ENCODE measurements around the gene OGFRL1. TPM values are rescaled to one million over a fixed set of nuclear protein-coding genes. Genes with fewer than 3 reads are reported as not detected.

OGFRL1 gene
- total and polyA plus RNA-seq, 9 of the 15 experiments (the other 6 are each of a cell fraction or from before 2014, with no cell fraction given): 0.01 to 0.07 (median 0.03) TPM

DNA sequence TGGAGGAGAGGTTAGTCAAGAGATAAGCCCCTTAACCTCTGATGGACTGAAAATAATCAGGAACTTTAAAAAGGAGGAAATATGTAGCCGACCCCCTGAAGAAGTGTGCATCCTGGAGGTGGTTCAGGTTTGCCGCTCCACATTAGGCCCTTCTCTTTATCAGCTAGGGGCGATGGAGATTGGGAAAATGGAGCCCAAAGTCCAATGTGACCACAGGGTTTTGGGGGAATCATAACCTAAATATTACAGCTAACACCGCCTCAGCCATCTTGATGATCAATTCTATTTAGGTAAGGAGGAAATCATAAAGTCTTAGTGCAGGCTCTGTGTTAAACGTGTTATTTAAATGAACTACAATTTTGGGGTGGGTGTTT lies 1.2 kb downstream of the OGFRL1 start (continued):
- no peak for TF ChIP-seq ESRRB (CRISPR knock-in tag; IDR thresholded peaks at IDR 0.05; ENCODE audit: borderline replicate concordance)
- no peak for TF ChIP-seq CTCF (IDR thresholded peaks at IDR 0.05 in 2 of 3, conservative IDR thresholded peaks at IDR 0.05 in 1 of 3; ENCODE audit: insufficient read depth in 2 of 3, low read depth in 1 of 3, low read length in 3 of 3)
- TF ChIP-seq ZNF764 (CRISPR knock-in tag; IDR thresholded peaks at IDR 0.05; ENCODE audit: low read depth): no peak
- no peak for TF ChIP-seq ZNF766 (CRISPR knock-in tag; conservative IDR thresholded peaks at IDR 0.05)
- no peak for TF ChIP-seq THRB (CRISPR knock-in tag; conservative IDR thresholded peaks at IDR 0.05)
- TF ChIP-seq, protein P1, sequence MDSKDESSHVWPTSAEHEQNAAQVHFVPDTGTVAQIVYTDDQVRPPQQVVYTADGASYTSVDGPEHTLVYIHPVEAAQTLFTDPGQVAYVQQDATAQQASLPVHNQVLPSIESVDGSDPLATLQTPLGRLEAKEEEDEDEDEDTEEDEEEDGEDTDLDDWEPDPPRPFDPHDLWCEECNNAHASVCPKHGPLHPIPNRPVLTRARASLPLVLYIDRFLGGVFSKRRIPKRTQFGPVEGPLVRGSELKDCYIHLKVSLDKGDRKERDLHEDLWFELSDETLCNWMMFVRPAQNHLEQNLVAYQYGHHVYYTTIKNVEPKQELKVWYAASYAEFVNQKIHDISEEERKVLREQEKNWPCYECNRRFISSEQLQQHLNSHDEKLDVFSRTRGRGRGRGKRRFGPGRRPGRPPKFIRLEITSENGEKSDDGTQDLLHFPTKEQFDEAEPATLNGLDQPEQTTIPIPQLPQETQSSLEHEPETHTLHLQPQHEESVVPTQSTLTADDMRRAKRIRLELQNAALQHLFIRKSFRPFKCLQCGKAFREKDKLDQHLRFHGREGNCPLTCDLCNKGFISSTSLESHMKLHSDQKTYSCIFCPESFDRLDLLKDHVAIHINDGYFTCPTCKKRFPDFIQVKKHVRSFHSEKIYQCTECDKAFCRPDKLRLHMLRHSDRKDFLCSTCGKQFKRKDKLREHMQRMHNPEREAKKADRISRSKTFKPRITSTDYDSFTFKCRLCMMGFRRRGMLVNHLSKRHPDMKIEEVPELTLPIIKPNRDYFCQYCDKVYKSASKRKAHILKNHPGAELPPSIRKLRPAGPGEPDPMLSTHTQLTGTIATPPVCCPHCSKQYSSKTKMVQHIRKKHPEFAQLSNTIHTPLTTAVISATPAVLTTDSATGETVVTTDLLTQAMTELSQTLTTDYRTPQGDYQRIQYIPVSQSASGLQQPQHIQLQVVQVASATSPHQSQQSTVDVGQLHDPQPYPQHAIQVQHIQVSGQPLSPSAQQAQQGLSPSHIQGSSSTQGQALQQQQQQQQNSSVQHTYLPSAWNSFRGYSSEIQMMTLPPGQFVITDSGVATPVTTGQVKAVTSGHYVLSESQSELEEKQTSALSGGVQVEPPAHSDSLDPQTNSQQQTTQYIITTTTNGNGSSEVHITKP (IDR thresholded peaks at IDR 0.05; ENCODE audit: partially characterized antibody): no peak
- TF ChIP-seq ZFP1 (CRISPR knock-in tag; IDR thresholded peaks at IDR 0.05): no peak
